HG03060 (cell line): Measurements from ENCODE around the gene FAM111A.
A peak's percentile ranks its signal among the peaks of the same experiment; 100 is the strongest.
"Not testable (repeated sequence)": the region's sequence is repeated elsewhere in the genome, so short reads cannot be mapped to it uniquely, and the experiment has no call there.

Source experiments
- ATAC-seq: cut with Tn5 transposase; IDR thresholded peaks from one replicate; pipeline ENCODE4 v1.9.1; 2021; ENCODE audit warnings: low read depth, moderate number of reproducible peaks; ENCODE audit not compliant: unreplicated experiment

Gene FAM111A

GRCh38 chr11:59142530-59143507 is at the start of gene FAM111A:
Gene FAM111A (plus strand): TSS chr11:59142856. CDS start chr11:59148873, 6,017 bp downstream.
- ATAC-seq = peak; percentile 49

- not testable (repeated sequence) for ATAC-seq
Measured at GRCh38 chr11:59093576-59093975, 49.1 kb upstream of the FAM111A start.

GRCh38 chr11:59095225-59095624 is 47.4 kb upstream of the FAM111A start:
- peak; percentile 81 for ATAC-seq

- ATAC-seq = not testable (repeated sequence)
Measured at GRCh38 chr11:59095972-59096575, 46.6 kb upstream of the FAM111A start.

GRCh38 chr11:59097113-59097708 is 45.4 kb upstream of the FAM111A start:
- no peak for ATAC-seq

GRCh38 chr11:59097938-59098337 is 44.7 kb upstream of the FAM111A start:
- ATAC-seq = not testable (repeated sequence)

- peak; percentile 37 for ATAC-seq
Measured at GRCh38 chr11:59102259-59102765, 40.3 kb upstream of the FAM111A start.

GRCh38 chr11:59106363-59107336 is 36.0 kb upstream of the FAM111A start, which contains the start of gene FAM111B:
Gene FAM111B (plus strand): TSS chr11:59107237. CDS start chr11:59109626, 2,389 bp downstream.
- ATAC-seq = peak; percentile 69

- ATAC-seq = not testable (repeated sequence)
Measured at GRCh38 chr11:59107721-59108120, 34.9 kb upstream of the FAM111A start.

- ATAC-seq = no peak
Measured at GRCh38 chr11:59112494-59112893, 30.2 kb upstream of the FAM111A start.

- no peak for ATAC-seq
Measured at GRCh38 chr11:59114344-59114743, 28.3 kb upstream of the FAM111A start.

GRCh38 chr11:59115553-59115952 is 27.1 kb upstream of the FAM111A start:
- ATAC-seq = no peak

GRCh38 chr11:59117774-59118173 is 24.9 kb upstream of the FAM111A start:
- no peak for ATAC-seq

GRCh38 chr11:59119826-59120225 is 22.8 kb upstream of the FAM111A start:
- ATAC-seq = no peak

- peak; percentile 89 for ATAC-seq
Measured at GRCh38 chr11:59135648-59136461, 6.8 kb upstream of the FAM111A start.

GRCh38 chr11:59136551-59136950 is 6.1 kb upstream of the FAM111A start:
- ATAC-seq = not testable (repeated sequence)

- no peak for ATAC-seq
Measured at GRCh38 chr11:59137190-59137589, 5.5 kb upstream of the FAM111A start.

GRCh38 chr11:59138643-59139042 is 4.0 kb upstream of the FAM111A start:
- no peak for ATAC-seq

GRCh38 chr11:59141191-59141590 is 1.5 kb upstream of the FAM111A start:
- no peak for ATAC-seq
